OCI-LY7 (cell line): Measurements from ENCODE around the gene ZFP30. TPM values are rescaled to one million over a fixed set of nuclear protein-coding genes. Genes with fewer than 3 reads are reported as not detected.

Source experiments
- BruUV-seq: library from RNA; stranded (reverse); fragments of 400-500 nt; replicated peaks from 2 replicates; lab custom pipeline; 2021; lab: Mats Ljungman, UMichigan
- CTCF ChIA-PET: fragments of 300-600 bp; sonication (Branson Sonifier 250); formaldehyde crosslinking; loops from one replicate; lab custom pipeline; 2022; ENCODE audit warnings: antibody characterized with exemption; ENCODE audit not compliant: unreplicated experiment; lab: Charles Lee
- POLR2A ChIA-PET: fragments of 300-600 bp; sonication (Branson Sonifier 250); formaldehyde crosslinking; loops from one replicate; lab custom pipeline; 2022; ENCODE audit warnings: antibody characterized with exemption; lab: Charles Lee
- DNase-seq: peaks from one replicate; pipeline ENCODE4 v3.0.0-alpha.2; 2015; ENCODE audit warnings: low spot score
- H2AFZ ChIP-seq: fragments of 200-600 bp; sonication (generic), shearing (Covaris generic); 2 replicates; pipeline ENCODE4 v1.6.1; 2014; ENCODE audit warnings: mild to moderate bottlenecking, antibody characterized with exemption, low read length, moderate library complexity
- H3K27ac ChIP-seq: fragments of 200-600 bp; sonication (generic); 2 replicates; pipeline ENCODE4 v1.5.1; 2014; ENCODE audit warnings: mixed run types, low read depth, mild to moderate bottlenecking, moderate library complexity, low read length, inconsistent platforms; ENCODE audit not compliant: poor library complexity, severe bottlenecking
- H3K36me3 ChIP-seq: fragments of 200-600 bp; sonication (generic); 2 replicates; pipeline ENCODE4 v1.6.1; 2014; ENCODE audit warnings: mild to moderate bottlenecking, antibody characterized with exemption, low read length, moderate library complexity, mixed read lengths; ENCODE audit not compliant: insufficient read depth
- H3K4me1 ChIP-seq: fragments of 200-600 bp; sonication (generic); 2 replicates; pipeline ENCODE4 v1.5.1; 2014; ENCODE audit warnings: mild to moderate bottlenecking, low read length; ENCODE audit not compliant: insufficient read depth, poor library complexity, severe bottlenecking
- H3K4me2 ChIP-seq: fragments of 200-600 bp; sonication (generic); 2 replicates; pipeline ENCODE4 v1.6.1; 2014; ENCODE audit warnings: mild to moderate bottlenecking, low read length
- H3K4me3 ChIP-seq: fragments of 200-600 bp; sonication (generic); 2 replicates; pipeline ENCODE4 v1.5.1; 2014; ENCODE audit warnings: mild to moderate bottlenecking, low read depth, low read length; ENCODE audit not compliant: poor library complexity, severe bottlenecking
- H3K79me2 ChIP-seq: fragments of 200-600 bp; sonication (generic); 2 replicates; pipeline ENCODE4 v1.6.1; 2016; ENCODE audit warnings: low read depth, mild to moderate bottlenecking, low read length, moderate library complexity, mixed read lengths; ENCODE audit not compliant: insufficient read depth
- H3K9me2 ChIP-seq: fragments of 200-600 bp; sonication (generic); 2 replicates; pipeline ENCODE4 v1.6.1; 2016; ENCODE audit warnings: mild to moderate bottlenecking, low read length, mixed read lengths; ENCODE audit not compliant: insufficient read depth
- H3K9me3 ChIP-seq: fragments of 200-600 bp; sonication (generic); 2 replicates; pipeline ENCODE4 v1.6.1; 2014; ENCODE audit warnings: mild to moderate bottlenecking, mixed run types, low read length, mixed read lengths
- H4K20me1 ChIP-seq: fragments of 200-600 bp; sonication (generic); 2 replicates; pipeline ENCODE4 v1.6.1; 2014; ENCODE audit warnings: mild to moderate bottlenecking, antibody characterized with exemption, low read length, moderate library complexity, mixed read lengths; ENCODE audit not compliant: insufficient read depth
- CTCF ChIP-seq: fragments of 200-600 bp; sonication (generic); conservative IDR thresholded peaks from 2 replicates; pipeline ENCODE4 v1.5.1; 2014; ENCODE audit warnings: mild to moderate bottlenecking, antibody characterized with exemption, low read length, moderate library complexity, mixed read lengths
- EZH2phosphoT487 ChIP-seq: fragments of 200-600 bp; sonication (generic); IDR thresholded peaks from 2 replicates; pipeline ENCODE4 v1.6.1; 2018; ENCODE audit warnings: low read depth, borderline replicate concordance, mild to moderate bottlenecking, mixed run types, antibody characterized with exemption, low read length, moderate library complexity, mixed read lengths
- intact Hi-C: fragments of 100-400 bp; cut with micrococcal nuclease; formaldehyde crosslinking; loops from one replicate; pipeline ENCODE4 v1.10.0; 2022; ENCODE audit not compliant: unreplicated experiment
- total RNA-seq, 2 experiments: library from RNA; depleted of rRNA in 1 of 2; stranded (reverse); fragments of >200 nt in 1 of 2; shearing (Covaris generic) in 1 of 2; gene quantifications; 2 replicates each; pipeline ENCODE4 v1.2.3, GENCODE V29; 2014 to 2022

The ZFP30 gene
- total RNA-seq, 2 experiments from 2014 or later: 6.2 to 12.8 TPM

DNA sequence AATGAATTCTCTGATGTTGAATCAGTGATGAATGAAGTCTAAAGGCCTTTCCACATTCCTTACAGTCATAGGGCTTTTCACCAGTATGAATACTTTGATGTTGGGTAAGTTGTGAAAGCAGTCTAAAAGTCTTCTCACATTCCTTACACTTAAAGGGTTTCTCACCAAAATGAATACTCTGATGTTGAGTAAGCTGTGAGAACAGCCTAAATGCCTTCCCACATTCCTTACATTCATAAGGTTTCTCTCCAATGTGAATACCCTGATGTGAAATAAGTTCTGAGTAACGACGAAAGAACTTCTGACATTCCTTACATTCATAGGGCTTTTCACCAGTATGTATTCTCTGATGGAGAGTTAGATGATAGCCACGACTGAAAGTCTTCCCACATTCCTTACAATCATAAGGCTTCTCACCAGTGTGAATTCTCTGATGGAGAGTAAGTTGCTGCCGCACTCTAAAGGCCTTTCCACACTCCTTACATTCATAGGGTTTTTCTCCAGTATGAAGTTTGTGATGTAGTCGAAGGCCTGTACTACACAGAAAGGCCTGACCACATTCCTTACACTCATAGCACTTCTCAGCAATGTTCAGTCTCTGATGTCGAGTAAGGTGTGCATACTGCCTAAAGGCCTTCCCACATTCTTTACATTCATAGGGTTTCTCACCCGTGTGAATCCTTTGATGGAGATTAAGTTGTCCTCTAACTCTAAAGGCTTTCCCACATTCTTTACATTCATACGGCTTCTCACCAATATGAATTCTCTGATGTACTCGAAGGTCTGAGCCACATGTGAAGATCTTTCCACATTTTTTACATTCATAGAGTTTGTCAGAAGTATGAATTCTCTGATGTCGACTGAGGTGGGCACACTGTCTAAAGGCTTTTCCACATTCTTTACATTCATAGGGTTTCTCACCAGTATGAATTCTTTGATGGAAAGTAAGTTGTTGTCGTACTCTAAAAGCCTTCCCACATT lies 19.9 kb downstream of the ZFP30 start:
- no peaks in the 10 kb centered on the region for H3K79me2 ChIP-seq
- H4K20me1 ChIP-seq: no peaks in the 10 kb centered on the region
- H3K36me3 ChIP-seq: peaks cover 34% of the 10 kb centered on the region
- H3K9me3 ChIP-seq: peaks cover 45% of the 10 kb centered on the region
- no peak overlapping the region for H3K4me3 ChIP-seq
- no peak for DNase-seq
- no peaks in the 10 kb centered on the region for H3K9me2 ChIP-seq
- no peaks in the 10 kb centered on the region for H3K4me1 ChIP-seq
- H3K4me2 ChIP-seq: no peak overlapping the region
- intact Hi-C loops: no loop called here
- H2AFZ ChIP-seq: no peak overlapping the region
- TF ChIP-seq CTCF: no peak
- no peak for TF ChIP-seq EZH2phosphoT487
- BruUV-seq: no TSS peak
- CTCF ChIA-PET: no interaction called here
- POLR2A ChIA-PET: interaction anchor here (0.7 kb wide), 2 partner anchors 84 to 111 kb away, joined by 3 to 6 read pairs; no protein-coding TSS in a partner anchor
- H3K27ac ChIP-seq: no peak overlapping the region

DNA sequence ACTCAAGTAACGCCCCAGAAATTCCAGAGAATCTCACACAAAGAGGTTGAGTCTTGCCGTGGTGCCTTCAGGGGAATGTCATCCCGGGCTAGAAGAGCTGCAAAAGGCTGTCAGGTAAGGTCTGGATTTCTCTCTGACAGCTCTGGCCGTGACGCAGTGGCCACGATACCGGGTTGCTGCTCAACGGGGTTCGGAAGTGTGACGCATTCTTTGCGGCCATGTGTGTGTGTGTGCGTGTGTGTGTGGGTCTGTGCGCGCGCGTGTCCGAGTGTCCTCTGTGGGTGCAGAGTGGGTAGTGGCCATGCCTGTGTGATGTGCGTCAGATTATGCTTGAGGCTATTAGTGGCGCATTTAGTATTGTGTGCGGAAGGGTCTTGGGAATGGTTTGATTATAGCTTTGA lies 60.3 kb downstream of the ZFP30 start:
- H2AFZ ChIP-seq: peak overlapping the region; percentile 71
- no TSS peak for BruUV-seq
- H3K79me2 ChIP-seq: no peaks in the 10 kb centered on the region
- no peak overlapping the region for H3K27ac ChIP-seq
- H3K4me1 ChIP-seq: peaks cover 3% of the 10 kb centered on the region
- H3K4me2 ChIP-seq: peak overlapping the region; percentile 70
- POLR2A ChIA-PET: interaction anchor here (0.6 kb wide), 1 partner anchor 250 kb away, joined by 3 read pairs; no protein-coding TSS in a partner anchor
- CTCF ChIA-PET: no interaction called here
- no peaks in the 10 kb centered on the region for H3K9me2 ChIP-seq
- DNase-seq: no peak
- H3K36me3 ChIP-seq: no peaks in the 10 kb centered on the region
- TF ChIP-seq EZH2phosphoT487 (no peak), CTCF (no peak)
- 0 out of 2 replicates have a peak, but pooled peaks cover 4% of the 10 kb centered on the region for H3K9me3 ChIP-seq
- peak overlapping the region; percentile 75 for H3K4me3 ChIP-seq
- intact Hi-C loops: loop anchor here (5.0 kb wide), 1 partner anchor 128 kb away; the partner anchor contains the start of genes ZNF569 and ZNF570
- no peaks in the 10 kb centered on the region for H4K20me1 ChIP-seq
